Renal pelvis (tissue), 4 donors: ENCODE measurements around the gene SIGLEC15. TPM values are rescaled to one million over a fixed set of nuclear protein-coding genes. Genes with fewer than 3 reads are reported as not detected.
"Not testable (repeated sequence)": the region's sequence is repeated elsewhere in the genome, so short reads cannot be mapped to it uniquely, and the experiment has no call there.

Experiments used
- DNase-seq: peaks from one replicate; pipeline ENCODE4 v3.0.0-alpha.2; 2013
- polyA plus RNA-seq, 3 donors: library from polyadenylated mRNA; unstranded; fragments of 120-200 nt; gene quantifications; one replicate each; pipeline ENCODE4 v1.2.1, GENCODE V29; 2013; ENCODE audit not compliant: insufficient read length in 3 of 3

Gene SIGLEC15
- polyA plus RNA-seq, 3 donors = 0.44 to 0.79 (median 0.74) TPM

GRCh38 chr18:45843019-45843418 is 17.5 kb downstream of the SIGLEC15 start:
- DNase-seq = no peak

- no peak for DNase-seq
Measured at GRCh38 chr18:45844938-45845337, 19.5 kb downstream of the SIGLEC15 start.

- DNase-seq = no peak
Measured at GRCh38 chr18:45845410-45845809, 19.9 kb downstream of the SIGLEC15 start.

DNA sequence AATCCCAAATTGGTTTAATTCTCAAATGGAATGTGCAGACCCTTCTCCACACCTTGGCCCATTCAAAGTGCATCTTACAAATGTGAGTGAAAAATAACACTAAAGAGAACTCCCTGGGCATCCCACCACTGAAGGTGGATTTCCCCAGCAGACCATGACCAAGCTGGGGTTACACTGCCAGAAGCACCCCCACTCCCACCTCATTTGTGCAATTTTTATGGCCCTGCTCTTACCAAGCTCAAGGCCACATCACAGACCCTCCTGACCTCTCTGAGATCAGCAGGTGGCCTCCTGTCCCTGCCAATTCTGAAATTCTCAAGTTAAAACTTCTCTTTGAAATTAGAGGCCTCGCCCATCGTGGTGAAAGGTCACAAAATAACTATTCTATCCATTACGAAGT is 21.6 kb downstream of the SIGLEC15 start:
- no peak for DNase-seq

DNA sequence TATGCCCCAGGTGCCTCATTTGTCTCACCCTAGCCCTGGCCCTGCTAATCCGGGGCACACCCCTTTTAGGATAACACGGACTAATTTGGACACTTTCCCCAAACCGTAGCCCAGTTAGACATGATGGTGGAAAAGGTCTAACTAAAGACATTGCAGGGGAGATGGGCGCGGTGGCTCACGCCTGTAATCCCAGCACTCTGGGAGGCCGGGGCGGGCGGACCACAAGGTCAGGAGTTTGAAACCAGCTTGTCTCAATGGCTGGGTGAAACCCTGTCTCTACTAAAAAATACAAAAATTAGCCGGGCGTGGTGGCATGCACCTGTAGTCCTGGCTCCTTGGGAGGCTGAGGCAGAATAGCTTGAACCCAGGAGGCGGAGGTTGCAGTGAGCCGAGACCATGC is 23.2 kb downstream of the SIGLEC15 start:
- DNase-seq = not testable (repeated sequence)

GRCh38 chr18:45849529-45849928 is 24.1 kb downstream of the SIGLEC15 start:
- no peak for DNase-seq

GRCh38 chr18:45850021-45850420 is 24.5 kb downstream of the SIGLEC15 start:
- DNase-seq = peak; percentile 24

GRCh38 chr18:45851161-45851925 is 25.9 kb downstream of the SIGLEC15 start:
- no peak for DNase-seq

DNA sequence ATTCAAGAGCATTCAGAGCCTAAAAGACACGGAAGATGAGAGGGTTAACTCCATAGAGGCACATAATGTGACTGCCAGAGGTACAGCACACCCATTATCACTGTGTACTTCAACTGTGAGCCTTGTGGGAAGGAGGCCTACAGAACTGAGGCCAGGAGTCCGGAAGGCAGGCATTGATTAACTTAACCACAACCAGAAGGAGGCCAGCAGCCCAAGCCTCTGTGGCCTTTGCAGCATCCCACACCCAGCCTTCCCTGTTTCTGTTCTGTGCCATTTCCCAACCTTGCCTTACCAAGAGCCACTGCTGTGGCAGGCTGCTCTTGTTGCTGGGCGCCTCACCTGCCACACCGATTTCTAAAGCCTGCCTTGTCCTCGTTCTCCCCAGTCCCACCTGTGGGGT is 27.2 kb downstream of the SIGLEC15 start:
- DNase-seq = no peak

DNA sequence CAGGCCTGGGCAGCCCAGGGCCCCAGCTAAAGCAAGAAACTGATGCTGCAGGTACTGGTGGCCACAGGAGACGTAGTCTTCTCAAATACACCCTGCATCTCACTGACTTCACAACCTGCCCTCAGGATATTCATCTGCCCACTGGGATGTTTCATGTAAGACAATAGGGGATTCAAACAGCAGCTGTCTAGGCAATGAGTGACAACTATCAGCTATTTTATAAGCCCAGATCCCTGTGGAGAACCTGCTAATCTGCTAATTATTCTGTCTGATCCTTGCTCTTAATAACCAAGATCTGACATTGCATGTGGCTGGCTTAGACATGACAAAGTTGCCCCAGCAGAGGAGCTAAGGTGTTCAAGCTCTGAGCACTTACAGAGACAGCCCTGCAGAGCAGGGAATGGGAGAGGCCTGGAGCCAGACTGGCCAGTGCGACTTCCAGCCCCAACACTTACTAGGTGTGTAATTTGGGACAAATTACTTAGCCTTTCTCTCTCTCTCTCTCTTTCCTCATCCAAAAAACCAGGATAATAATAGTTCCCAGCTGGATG is 28.6 kb downstream of the SIGLEC15 start:
- DNase-seq = no peak

DNA sequence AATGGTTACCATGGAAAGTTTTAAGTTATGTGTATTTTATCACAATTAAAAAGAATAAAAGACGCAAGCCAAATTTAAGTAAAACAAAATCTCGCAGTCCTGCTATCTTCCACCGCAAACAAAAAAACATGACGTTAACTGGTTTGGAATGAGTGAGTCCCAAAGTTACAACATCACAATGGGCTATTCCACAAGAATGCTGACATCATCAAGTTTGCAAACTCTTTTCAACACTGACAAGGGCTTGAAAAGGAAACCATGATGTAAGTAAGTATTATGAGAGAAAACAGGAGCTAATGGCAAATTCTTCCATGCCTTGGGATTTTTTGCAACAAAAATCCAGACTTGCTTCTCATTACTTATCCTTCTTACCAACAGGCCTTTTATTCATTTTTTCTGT is 31.1 kb downstream of the SIGLEC15 start:
- DNase-seq = no peak

GRCh38 chr18:45859334-45859733 is 33.9 kb downstream of the SIGLEC15 start:
- no peak for DNase-seq

DNA sequence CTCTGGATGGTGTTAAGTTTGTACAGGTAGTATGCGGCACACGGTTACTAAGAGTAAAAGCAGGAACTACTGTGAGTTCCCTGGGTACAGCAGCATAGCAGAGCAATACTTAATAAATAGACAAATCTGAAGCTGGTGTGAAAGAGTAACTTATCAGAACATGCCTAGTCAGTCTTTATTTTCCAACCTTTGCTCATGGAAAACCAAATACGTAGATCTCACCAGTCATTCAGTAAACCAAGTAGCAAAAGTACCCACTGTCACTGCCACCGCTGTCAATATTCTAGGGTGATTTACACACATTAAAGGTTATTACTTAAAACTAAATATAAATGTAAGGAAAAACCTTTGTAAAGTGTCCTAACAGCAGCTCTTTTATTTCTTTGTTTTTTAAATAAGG is 35.0 kb downstream of the SIGLEC15 start:
- no peak for DNase-seq

- no peak for DNase-seq
Measured at GRCh38 chr18:45860971-45861370, 35.5 kb downstream of the SIGLEC15 start.

DNA sequence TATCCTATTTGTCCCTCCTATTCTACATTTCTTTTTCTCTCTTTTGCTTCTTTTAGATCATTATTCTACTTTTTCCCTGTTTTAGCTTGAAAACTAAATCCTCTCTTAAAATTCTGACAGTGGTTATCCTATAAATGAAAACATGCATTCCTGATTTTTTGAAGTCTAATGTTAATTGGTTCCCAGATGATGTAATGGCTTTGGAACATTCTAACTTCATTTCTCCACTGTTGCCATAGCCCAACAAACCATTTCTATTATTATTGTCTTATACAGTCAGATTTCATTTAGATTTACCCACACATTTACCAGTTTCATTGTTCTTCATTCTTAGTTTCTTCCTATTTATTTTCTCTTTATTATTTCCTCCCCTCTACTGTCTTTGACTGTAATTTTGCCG is 36.5 kb downstream of the SIGLEC15 start:
- no peak for DNase-seq

- no peak for DNase-seq
Measured at GRCh38 chr18:45863469-45863868, 38.0 kb downstream of the SIGLEC15 start.

DNA sequence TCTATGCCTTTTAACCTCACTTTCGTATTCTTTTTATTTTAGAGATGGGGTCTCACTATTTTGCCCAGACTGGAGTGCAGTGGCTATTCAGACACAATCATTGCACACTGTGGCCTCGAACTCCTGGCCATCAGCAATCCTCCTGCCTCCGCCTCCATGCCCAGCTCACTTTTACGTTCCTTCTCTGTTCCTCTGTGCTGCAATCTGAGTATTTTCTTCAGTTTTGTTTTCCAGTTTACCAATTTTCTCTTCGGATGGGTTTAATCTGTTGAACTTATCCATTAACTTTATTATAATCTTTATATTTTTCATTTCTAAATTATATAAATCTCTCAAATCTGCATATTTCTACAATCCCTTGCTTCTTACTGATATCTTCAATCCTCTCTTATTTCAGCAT is 38.6 kb downstream of the SIGLEC15 start:
- DNase-seq = no peak

- DNase-seq = no peak
Measured at GRCh38 chr18:45865466-45865865, 40.0 kb downstream of the SIGLEC15 start.

GRCh38 chr18:45870419-45870818 is 44.9 kb downstream of the SIGLEC15 start:
- no peak for DNase-seq

- DNase-seq = no peak
Measured at GRCh38 chr18:45871431-45872084, 46.1 kb downstream of the SIGLEC15 start.

DNA sequence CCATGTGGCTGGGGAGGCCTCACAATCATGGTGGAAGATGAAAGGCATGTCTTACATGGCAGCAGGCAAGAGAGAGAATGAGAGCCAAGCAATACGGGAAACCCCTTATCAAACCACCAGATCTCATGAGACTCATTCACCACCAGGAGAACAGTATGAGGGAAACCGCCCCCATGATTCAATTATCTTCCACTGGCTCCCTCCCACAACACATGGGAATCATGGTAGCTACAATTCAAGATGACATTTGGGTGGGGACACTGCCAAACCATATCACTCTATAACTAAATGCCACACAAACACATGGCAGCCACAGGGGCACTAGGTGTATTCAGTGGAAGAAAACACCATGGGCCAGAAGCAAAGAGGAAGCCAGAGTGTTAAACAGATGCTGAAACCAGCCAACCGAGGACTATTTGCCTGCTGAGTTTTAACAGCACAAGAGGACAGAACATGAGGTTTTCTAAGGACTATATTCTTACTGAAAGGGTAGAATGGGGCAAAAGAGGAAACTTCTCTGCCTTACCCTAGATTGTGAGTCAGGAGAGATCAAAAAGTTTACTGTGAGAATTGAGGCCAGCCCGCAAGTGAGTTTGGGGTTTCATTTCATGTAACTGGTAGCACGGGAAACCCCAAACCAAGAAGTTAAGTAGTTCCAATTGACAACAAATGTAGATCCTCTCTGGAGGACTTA is 49.2 kb downstream of the SIGLEC15 start:
- DNase-seq = no peak

DNA sequence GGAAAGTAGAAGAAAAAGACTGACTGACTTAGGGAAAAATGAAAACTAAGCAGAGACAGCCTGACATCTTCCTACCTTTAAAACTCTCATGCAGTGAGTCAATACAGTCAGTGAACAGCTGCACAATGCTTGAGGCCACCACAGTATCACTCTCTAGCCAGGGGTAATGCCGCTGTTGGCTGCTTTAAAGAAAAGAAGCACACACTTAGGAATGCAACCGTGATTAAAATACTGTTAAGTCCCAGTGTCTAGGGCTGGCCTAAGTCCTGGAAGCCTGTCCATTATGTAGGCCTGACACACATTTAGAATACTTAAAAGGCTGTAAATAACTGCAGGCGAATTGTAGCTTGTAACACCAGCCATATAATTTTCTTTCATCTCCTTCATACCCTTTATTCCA is 50.7 kb downstream of the SIGLEC15 start:
- DNase-seq = no peak

DNA sequence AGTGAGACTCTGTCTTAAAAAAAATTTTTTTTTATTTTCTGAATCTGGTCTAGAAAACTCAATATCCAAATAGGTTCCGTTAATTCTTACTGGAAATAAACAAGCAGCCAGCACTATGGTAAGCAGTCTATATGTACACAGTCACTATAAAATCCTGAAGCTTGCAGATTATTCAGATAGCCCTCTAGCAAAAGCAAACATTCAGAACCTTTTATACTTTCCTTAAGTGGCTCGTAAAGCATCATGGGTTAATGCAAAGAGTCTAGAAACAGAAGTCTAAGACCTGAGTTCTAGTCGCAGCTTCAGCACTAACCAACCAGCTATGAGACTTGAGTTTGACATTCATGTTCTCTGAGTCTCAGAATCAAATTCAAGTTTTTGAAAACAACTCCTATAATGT is 51.9 kb downstream of the SIGLEC15 start:
- DNase-seq = no peak
